Measurements from ENCODE around the gene DCBLD2.

DNA sequence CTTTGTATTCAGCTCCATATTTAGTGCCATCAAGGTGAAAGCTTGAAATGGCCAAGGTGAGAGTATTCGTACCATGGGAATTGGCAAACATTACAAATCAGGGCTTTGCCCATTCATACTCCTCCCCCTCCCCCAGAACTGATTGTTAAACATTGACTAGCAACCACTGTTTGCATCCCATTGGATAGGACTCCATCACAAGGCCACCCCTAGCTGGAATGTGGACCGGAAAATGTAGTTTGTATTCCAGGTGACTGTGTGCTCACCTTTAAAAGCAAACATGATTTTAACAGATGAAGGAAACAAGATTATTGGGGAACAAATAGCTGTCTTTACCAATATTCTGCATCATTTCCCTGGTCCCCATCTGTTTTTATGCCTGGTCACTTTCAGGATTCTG lies 124.2 kb downstream of the DCBLD2 start:
- TF ChIP-seq, protein P1, sequence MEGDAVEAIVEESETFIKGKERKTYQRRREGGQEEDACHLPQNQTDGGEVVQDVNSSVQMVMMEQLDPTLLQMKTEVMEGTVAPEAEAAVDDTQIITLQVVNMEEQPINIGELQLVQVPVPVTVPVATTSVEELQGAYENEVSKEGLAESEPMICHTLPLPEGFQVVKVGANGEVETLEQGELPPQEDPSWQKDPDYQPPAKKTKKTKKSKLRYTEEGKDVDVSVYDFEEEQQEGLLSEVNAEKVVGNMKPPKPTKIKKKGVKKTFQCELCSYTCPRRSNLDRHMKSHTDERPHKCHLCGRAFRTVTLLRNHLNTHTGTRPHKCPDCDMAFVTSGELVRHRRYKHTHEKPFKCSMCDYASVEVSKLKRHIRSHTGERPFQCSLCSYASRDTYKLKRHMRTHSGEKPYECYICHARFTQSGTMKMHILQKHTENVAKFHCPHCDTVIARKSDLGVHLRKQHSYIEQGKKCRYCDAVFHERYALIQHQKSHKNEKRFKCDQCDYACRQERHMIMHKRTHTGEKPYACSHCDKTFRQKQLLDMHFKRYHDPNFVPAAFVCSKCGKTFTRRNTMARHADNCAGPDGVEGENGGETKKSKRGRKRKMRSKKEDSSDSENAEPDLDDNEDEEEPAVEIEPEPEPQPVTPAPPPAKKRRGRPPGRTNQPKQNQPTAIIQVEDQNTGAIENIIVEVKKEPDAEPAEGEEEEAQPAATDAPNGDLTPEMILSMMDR (conservative IDR thresholded peaks at IDR 0.05), result no peak
- TF ChIP-seq EZH2 (IDR thresholded peaks at IDR 0.05; ENCODE audit: low read depth), result no peak
